ENCODE data around the gene GAS2. TPM values are rescaled to one million over a fixed set of nuclear protein-coding genes. Genes with fewer than 3 reads are reported as not detected.
A peak's percentile ranks its signal among the peaks of the same experiment; 100 is the strongest.

Gene GAS2
- total and polyA plus RNA-seq, 9 of the 15 experiments (the other 6 are each of a cell fraction or from before 2014, with no cell fraction given) = 0.77 to 1.9 (median 1.1) TPM

- TF ChIP-seq, protein P1, sequence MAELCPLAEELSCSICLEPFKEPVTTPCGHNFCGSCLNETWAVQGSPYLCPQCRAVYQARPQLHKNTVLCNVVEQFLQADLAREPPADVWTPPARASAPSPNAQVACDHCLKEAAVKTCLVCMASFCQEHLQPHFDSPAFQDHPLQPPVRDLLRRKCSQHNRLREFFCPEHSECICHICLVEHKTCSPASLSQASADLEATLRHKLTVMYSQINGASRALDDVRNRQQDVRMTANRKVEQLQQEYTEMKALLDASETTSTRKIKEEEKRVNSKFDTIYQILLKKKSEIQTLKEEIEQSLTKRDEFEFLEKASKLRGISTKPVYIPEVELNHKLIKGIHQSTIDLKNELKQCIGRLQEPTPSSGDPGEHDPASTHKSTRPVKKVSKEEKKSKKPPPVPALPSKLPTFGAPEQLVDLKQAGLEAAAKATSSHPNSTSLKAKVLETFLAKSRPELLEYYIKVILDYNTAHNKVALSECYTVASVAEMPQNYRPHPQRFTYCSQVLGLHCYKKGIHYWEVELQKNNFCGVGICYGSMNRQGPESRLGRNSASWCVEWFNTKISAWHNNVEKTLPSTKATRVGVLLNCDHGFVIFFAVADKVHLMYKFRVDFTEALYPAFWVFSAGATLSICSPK (IDR thresholded peaks at IDR 0.05; ENCODE audit: borderline replicate concordance) = no peak
- TF ChIP-seq MAFF (IDR thresholded peaks at IDR 0.05; ENCODE audit: low read length) (peak; percentile 54), FOXM1 (IDR thresholded peaks at IDR 0.05; ENCODE audit: low read depth) (0 out of 2 replicates have a peak, but pooled peaks have one; percentile 15), FOXM1 (CRISPR knock-in tag; IDR thresholded peaks at IDR 0.05; ENCODE audit: low read depth) (no peak), TARDBP (IDR thresholded peaks at IDR 0.05) (no peak), TCFL5 (CRISPR knock-in tag; conservative IDR thresholded peaks at IDR 0.05) (no peak), ZNF57 (CRISPR knock-in tag; IDR thresholded peaks at IDR 0.05) (no peak), MLLT1 (IDR thresholded peaks at IDR 0.05) (no peak), NCOR1 (IDR thresholded peaks at IDR 0.05) (peak; percentile 61), ATF3 (IDR thresholded peaks at IDR 0.05) (peak; percentile 88), ATF3 (CRISPR knock-in tag; conservative IDR thresholded peaks at IDR 0.05) (no peak), CREM (IDR thresholded peaks at IDR 0.05; ENCODE audit: low read depth) (peak; percentile 45; the same call in 1 of the 2 replicates), COPS2 (conservative IDR thresholded peaks at IDR 0.05) (no peak), ZBTB17 (CRISPR knock-in tag; IDR thresholded peaks at IDR 0.05) (no peak), ZNF184 (CRISPR knock-in tag; IDR thresholded peaks at IDR 0.05) (no peak), HIVEP1 (CRISPR knock-in tag; IDR thresholded peaks at IDR 0.05) (no peak), ZFP91 (CRISPR knock-in tag; IDR thresholded peaks at IDR 0.05) (no peak), CBX5 (IDR thresholded peaks at IDR 0.05; ENCODE audit: borderline replicate concordance, low read depth) (no peak), JUN (IDR thresholded peaks at IDR 0.05; ENCODE audit: borderline replicate concordance, low read depth, low read length) (peak; percentile 75), JUN (CRISPR knock-in tag; IDR thresholded peaks at IDR 0.05; ENCODE audit: borderline replicate concordance) (no peak), ZNF277 (CRISPR knock-in tag; IDR thresholded peaks at IDR 0.05; ENCODE audit: borderline replicate concordance) (no peak), SMARCC2 (IDR thresholded peaks at IDR 0.05; ENCODE audit: low read depth) (peak; percentile 85), RFX7 (CRISPR knock-in tag; IDR thresholded peaks at IDR 0.05) (no peak), TAL1 (IDR thresholded peaks at IDR 0.05) (peak; percentile 71)
These were observed 129.5 kb downstream of the GAS2 start (continued) for GRCh38 chr11:22795914-22796313.

All from K562 (cell line).